Measurements from ENCODE around the gene ZNF511.

DNA sequence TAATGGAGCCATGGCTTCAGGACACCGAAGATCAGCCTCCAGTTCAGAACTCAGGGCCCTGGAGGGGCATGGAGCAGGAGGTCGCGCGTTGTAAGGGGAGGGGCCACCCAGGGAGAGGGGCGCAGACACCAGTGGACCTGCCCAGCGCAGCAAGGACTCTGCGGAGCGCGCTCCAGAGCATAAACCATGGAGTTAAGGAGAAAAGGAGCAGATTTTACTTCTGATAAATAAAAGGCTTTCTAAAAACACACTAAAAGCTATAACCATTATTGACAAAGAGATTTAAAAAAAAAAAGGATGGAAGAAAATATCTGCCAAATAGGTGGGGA is 17.5 kb downstream of the ZNF511 start:
- TF ChIP-seq, protein P1, sequence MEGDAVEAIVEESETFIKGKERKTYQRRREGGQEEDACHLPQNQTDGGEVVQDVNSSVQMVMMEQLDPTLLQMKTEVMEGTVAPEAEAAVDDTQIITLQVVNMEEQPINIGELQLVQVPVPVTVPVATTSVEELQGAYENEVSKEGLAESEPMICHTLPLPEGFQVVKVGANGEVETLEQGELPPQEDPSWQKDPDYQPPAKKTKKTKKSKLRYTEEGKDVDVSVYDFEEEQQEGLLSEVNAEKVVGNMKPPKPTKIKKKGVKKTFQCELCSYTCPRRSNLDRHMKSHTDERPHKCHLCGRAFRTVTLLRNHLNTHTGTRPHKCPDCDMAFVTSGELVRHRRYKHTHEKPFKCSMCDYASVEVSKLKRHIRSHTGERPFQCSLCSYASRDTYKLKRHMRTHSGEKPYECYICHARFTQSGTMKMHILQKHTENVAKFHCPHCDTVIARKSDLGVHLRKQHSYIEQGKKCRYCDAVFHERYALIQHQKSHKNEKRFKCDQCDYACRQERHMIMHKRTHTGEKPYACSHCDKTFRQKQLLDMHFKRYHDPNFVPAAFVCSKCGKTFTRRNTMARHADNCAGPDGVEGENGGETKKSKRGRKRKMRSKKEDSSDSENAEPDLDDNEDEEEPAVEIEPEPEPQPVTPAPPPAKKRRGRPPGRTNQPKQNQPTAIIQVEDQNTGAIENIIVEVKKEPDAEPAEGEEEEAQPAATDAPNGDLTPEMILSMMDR (IDR thresholded peaks at IDR 0.05) = no peak
- TF ChIP-seq ZFX (IDR thresholded peaks at IDR 0.05; ENCODE audit: borderline replicate concordance) = no peak
